D721Med (cell line): Measurements from ENCODE around the gene NOS1.

Experiments used
- DNase-seq: peaks from one replicate; pipeline ENCODE4 v3.0.0; 2011; ENCODE audit warnings: low spot score; ENCODE audit not compliant: insufficient read length
- FAIRE-seq: peaks from 2 replicates; lab custom pipeline; 2011; peaks lifted over from hg19 to GRCh38; lab: Jason Lieb, UNC
- TF ChIP-seq, protein P1 (sequence below): IDR thresholded peaks from 2 replicates; pipeline ENCODE4 v1.5.1; 2012; ENCODE audit warnings: mild to moderate bottlenecking, control low read depth; ENCODE audit not compliant: insufficient read depth; ENCODE audit errors: missing control alignments

Gene NOS1

DNA sequence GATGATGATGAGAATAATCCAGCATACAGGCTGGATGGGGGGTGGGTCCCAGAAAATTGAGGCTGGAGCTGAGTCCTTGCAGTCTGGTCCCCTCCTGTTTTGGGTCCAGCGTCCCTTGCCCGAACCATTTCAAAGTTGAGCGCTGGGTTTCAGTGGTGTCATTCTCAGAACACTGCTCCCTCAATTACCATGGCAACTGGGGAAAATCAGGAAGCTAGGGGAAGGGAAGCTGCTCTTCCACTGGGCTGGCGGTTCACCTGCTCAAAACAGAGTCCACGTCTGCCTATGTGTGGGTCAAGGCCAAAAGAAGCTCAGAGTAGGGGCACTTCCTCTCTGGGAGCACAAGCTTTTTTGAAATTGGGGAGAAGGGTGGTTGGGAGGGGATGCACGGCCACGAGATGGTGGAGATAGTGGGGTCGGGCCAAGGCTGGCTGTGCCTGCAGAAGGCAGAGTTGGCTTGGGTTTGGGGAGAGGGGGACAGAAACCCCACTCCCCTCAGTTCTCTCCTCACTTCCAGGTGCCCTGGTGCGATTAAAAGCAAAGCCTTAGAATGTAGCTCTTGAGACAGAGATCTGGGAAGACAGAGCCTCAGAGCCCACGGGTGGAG, 1.7 kb upstream of the NOS1 start:
- TF ChIP-seq, protein P1, sequence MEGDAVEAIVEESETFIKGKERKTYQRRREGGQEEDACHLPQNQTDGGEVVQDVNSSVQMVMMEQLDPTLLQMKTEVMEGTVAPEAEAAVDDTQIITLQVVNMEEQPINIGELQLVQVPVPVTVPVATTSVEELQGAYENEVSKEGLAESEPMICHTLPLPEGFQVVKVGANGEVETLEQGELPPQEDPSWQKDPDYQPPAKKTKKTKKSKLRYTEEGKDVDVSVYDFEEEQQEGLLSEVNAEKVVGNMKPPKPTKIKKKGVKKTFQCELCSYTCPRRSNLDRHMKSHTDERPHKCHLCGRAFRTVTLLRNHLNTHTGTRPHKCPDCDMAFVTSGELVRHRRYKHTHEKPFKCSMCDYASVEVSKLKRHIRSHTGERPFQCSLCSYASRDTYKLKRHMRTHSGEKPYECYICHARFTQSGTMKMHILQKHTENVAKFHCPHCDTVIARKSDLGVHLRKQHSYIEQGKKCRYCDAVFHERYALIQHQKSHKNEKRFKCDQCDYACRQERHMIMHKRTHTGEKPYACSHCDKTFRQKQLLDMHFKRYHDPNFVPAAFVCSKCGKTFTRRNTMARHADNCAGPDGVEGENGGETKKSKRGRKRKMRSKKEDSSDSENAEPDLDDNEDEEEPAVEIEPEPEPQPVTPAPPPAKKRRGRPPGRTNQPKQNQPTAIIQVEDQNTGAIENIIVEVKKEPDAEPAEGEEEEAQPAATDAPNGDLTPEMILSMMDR = no peak
- DNase-seq (no peak), FAIRE-seq (no peak)

DNA sequence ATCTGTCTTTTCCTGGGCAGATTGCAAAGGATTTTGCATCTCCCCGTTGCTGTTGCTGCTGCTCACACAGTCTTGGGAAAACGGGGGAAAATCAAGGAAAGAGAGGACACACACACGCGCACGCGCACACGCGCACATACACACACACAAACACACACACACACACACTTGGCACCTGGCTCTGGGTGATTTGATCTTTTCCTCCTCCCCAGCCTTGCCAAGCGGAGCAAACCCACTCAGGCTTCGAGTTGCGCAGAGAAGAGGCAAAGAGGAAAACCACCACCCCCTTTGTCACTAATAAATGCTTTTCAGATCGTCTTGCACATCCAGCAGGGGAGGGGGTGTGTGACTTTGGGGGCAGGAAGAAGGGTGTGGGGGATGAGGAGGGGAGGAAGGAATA, 965 bp upstream of the NOS1 start:
- DNase-seq (no peak), FAIRE-seq (no peak)
- TF ChIP-seq, protein P1 = no peak

DNA sequence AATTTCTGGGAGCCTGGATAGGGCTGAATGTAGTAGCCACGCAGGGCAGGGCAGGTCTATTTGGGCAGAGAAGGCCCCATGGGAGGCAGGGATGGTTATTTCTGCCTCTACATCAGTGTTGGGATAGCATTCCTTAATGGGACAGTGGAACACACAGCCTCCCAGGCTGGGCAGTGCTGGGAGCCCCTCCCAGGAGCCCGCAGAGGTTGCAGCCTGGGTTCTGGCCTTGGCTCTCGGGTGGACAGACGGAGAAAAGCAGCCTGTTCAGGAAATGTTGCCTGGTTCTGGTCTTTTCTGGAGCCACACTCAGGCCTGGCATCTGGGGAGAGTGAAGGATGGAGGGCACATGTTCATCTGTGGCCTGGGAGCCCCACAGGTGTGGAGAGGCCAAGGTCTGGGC, 479 bp upstream of the NOS1 start:
- no peak for FAIRE-seq
- TF ChIP-seq, protein P1 = no peak
- DNase-seq = no peak

DNA sequence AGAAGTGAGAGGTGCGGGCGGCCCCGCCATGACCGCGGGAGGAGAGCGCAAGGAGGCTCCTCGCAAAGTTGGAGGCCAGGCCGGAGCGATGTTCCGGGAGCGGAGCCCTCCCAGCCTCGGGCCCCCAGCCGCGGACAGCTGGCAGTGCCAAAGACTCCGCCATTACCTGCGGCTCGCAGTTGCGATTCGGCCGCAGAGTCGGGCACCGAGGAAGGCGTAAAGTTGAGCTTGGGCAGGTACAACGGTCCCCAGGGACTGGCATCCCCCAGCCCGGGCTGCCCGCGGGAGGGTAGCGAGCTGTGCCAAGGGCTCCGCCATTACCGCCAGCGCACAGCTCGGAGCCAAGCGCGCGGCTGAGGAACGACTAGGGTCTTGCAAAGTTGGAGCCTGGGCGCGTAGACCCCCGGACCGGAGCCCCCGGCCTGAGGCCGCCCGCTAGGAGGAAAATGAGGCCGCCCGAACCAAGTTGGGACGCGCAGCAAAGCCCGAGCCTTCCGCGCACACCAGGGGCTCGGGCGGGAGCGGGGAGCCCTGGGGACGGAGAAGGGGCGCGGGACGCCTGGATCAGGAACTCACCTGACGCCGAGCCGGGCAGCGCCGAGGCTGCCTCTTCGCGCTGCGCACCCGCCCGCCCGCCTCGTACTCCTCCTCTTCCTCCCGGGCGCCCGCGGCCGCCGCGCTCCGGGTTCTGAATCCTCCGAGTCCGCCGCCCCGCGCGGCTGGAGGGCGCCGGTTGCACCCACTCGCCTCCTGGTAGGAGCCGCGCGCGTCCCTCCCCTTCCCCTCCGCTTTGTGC, 677 bp downstream of the NOS1 start:
- TF ChIP-seq, protein P1 = no peak
- no peak for DNase-seq
- FAIRE-seq = no peak

DNA sequence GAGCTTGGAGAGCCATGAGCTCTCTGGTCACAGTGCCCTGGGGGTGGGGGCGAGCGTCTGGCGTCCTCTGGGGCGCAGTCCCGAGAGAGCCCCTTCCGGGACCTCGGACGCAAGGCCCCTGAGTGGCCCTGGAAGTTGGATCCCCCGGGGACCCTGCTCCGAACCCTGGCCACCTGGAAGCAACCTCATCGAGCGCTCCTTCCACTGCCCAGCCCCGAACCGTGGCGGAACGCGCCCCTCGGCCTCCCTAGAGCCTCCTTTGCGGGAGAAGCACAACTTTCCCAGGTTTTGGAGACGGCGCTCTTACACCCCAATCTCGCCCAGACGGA, 1.2 kb downstream of the NOS1 start:
- TF ChIP-seq, protein P1 = no peak
- FAIRE-seq = no peak
- no peak for DNase-seq

DNA sequence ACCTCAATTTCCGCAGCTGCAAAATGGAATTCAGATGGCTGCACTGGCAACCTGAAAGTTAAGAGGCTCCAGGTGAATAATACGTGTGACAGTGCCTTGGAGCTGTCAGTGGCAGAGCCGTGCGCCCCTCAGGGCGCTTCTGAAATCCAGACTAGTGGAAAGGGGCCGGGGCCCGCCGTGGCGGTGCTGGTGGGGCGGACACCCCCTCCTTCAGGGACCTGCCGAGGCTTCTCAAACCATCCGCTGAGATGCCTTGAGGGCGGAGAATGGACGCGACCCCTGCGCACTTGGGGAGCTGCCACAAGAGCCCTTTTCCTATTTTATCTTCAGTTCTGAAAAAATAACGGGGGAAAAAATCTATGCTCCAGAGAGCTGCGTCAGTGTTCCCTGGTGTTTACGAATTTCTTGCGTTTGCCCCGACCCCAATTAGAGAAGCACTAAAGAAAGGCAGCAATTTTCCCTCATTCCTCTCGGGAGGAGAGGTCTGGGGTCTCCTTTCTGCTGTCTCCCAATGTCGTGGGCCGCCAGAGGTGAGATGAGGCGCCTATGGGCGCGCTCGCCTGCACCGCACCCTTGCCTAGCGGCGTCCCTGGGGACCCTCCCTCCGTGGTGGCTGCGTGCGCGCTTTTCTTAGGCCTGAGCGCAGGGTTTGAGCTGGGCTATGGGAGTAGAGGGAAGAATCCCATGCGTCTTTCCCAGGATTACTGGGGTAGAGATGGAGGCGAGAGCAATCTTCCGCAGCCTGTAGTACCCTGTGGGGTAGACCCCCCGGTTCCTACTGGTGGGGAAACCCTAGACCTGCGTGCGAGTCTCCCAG, 2.2 kb downstream of the NOS1 start:
- no peak for DNase-seq
- TF ChIP-seq, protein P1 = no peak
- no peak for FAIRE-seq
